GM23338 (cell line): ENCODE data around the gene TIMM44. TPM values are rescaled to one million over a fixed set of nuclear protein-coding genes. Genes with fewer than 3 reads are reported as not detected.
A peak's percentile ranks its signal among the peaks of the same experiment; 100 is the strongest.

ENCODE experiments used
- ATAC-seq: fragments of 200-7000 bp; cut with Tn5 transposase; 3 replicates; pipeline ENCODE4 v1.9.1; 2020
- DNase-seq: peaks from one replicate; pipeline ENCODE4 v3.0.0-alpha.2; 2015; ENCODE audit warnings: low spot score
- H2AFZ ChIP-seq: fragments of 200-600 bp; sonication (generic); 2 replicates; pipeline ENCODE4 v1.8.0; 2016; ENCODE audit warnings: antibody characterized with exemption, mild to moderate bottlenecking, moderate library complexity
- H3F3A ChIP-seq: fragments of 200-600 bp; sonication (generic); replicated peaks from 2 replicates; pipeline ENCODE4 v1.8.0; 2017; ENCODE audit warnings: antibody characterized with exemption, mixed run types, low read depth
- H3K27ac ChIP-seq: fragments of 200-600 bp; sonication (generic); 2 replicates; pipeline ENCODE4 v1.6.1; 2016; ENCODE audit warnings: low read depth
- H3K27me3 ChIP-seq: fragments of 200-600 bp; sonication (generic); 2 replicates; pipeline ENCODE4 v1.8.0; 2016; ENCODE audit warnings: mild to moderate bottlenecking, mixed run types, moderate library complexity; ENCODE audit not compliant: insufficient read depth
- H3K36me3 ChIP-seq: fragments of 200-600 bp; sonication (generic); 2 replicates; pipeline ENCODE4 v1.8.0; 2016; ENCODE audit warnings: mild to moderate bottlenecking; ENCODE audit not compliant: insufficient read depth
- H3K4me1 ChIP-seq: fragments of 200-600 bp; sonication (generic); 2 replicates; pipeline ENCODE4 v1.8.0; 2016; ENCODE audit warnings: mild to moderate bottlenecking, moderate library complexity; ENCODE audit not compliant: insufficient read depth
- H3K4me2 ChIP-seq: fragments of 200-600 bp; sonication (generic); 2 replicates; pipeline ENCODE4 v1.7.1; 2017; ENCODE audit warnings: mixed run types
- H3K4me3 ChIP-seq: fragments of 200-600 bp; sonication (generic); 2 replicates; pipeline ENCODE4 v1.6.1; 2016; ENCODE audit warnings: mixed run types
- H3K79me2 ChIP-seq: fragments of 200-600 bp; sonication (generic); replicated peaks from 2 replicates; pipeline ENCODE4 v1.8.0; 2017; ENCODE audit warnings: mild to moderate bottlenecking; ENCODE audit not compliant: insufficient read depth
- H3K9me2 ChIP-seq: fragments of 200-600 bp; sonication (generic); 2 replicates; pipeline ENCODE4 v1.8.0; 2017; ENCODE audit not compliant: insufficient read depth
- H4K20me1 ChIP-seq: fragments of 200-600 bp; sonication (generic); replicated peaks from 2 replicates; pipeline ENCODE4 v1.8.0; 2017; ENCODE audit warnings: mild to moderate bottlenecking; ENCODE audit not compliant: insufficient read depth
- H3K27ac Mint-ChIP-seq: 2 replicates; pipeline ENCODE4 v1.8.0; 2020; ENCODE audit warnings: inconsistent platforms, mild to moderate bottlenecking, moderate library complexity, mixed read lengths
- H3K27me3 Mint-ChIP-seq: 3 replicates; pipeline ENCODE4 v1.8.0; 2022; ENCODE audit warnings: low read depth, mild to moderate bottlenecking, moderate library complexity, mixed read lengths, inconsistent platforms; ENCODE audit not compliant: insufficient read depth, poor library complexity
- H3K36me3 Mint-ChIP-seq: 3 replicates; pipeline ENCODE4 v1.8.0; 2021; ENCODE audit warnings: low read depth, mild to moderate bottlenecking, inconsistent platforms, moderate library complexity, mixed read lengths
- H3K4me1 Mint-ChIP-seq: 3 replicates; pipeline ENCODE4 v1.8.0; 2020; ENCODE audit warnings: mild to moderate bottlenecking, inconsistent platforms, mixed read lengths
- H3K4me3 Mint-ChIP-seq: 3 replicates; pipeline ENCODE4 v1.8.0; 2021; ENCODE audit warnings: moderate library complexity, mild to moderate bottlenecking, inconsistent platforms, mixed read lengths
- H3K9me3 Mint-ChIP-seq: 3 replicates; pipeline ENCODE4 v1.8.0; 2020; ENCODE audit warnings: moderate library complexity, mild to moderate bottlenecking, inconsistent platforms, mixed read lengths
- CREB1 ChIP-seq: fragments of 250-450 bp; sonication (Bioruptor Pico); IDR thresholded peaks from 2 replicates; pipeline ENCODE4 v1.5.0; 2020; ENCODE audit warnings: low read depth, mild to moderate bottlenecking, moderate library complexity
- CTCF ChIP-seq, 2 experiments: fragments of 200-600 bp in 1 of 2; sonication (generic) in 1 of 2; conservative IDR thresholded peaks; 2 replicates each; pipeline versions ENCODE4 v1.5.1 to v1.6.1; 2016 to 2017; ENCODE audit warnings: antibody characterized with exemption in 2 of 2, low read depth in 2 of 2, mild to moderate bottlenecking in 2 of 2, moderate library complexity in 1 of 2
- ETS1 ChIP-seq: IDR thresholded peaks from 2 replicates; pipeline ENCODE4 v1.6.1; 2016; ENCODE audit warnings: antibody characterized with exemption
- EZH2 ChIP-seq: fragments of 200-600 bp; sonication (generic); IDR thresholded peaks from one replicate; pipeline ENCODE4 v1.8.0; 2017; ENCODE audit warnings: antibody characterized with exemption, mild to moderate bottlenecking, low read depth; ENCODE audit not compliant: unreplicated experiment
- EZH2phosphoT487 ChIP-seq: fragments of 200-600 bp; sonication (generic); IDR thresholded peaks from one replicate; pipeline ENCODE4 v1.8.1; 2018; ENCODE audit warnings: antibody characterized with exemption; ENCODE audit not compliant: unreplicated experiment
- JUNB ChIP-seq: IDR thresholded peaks from one replicate; pipeline ENCODE4 v1.6.1; 2016; ENCODE audit warnings: antibody characterized with exemption; ENCODE audit not compliant: unreplicated experiment
- NANOG ChIP-seq: IDR thresholded peaks from 2 replicates; pipeline ENCODE4 v1.6.1; 2016; ENCODE audit warnings: antibody characterized with exemption, borderline replicate concordance
- POLR2AphosphoS5 ChIP-seq: IDR thresholded peaks from 2 replicates; pipeline ENCODE4 v1.6.1; 2016; ENCODE audit warnings: antibody characterized with exemption, low read depth
- STAT1 ChIP-seq: IDR thresholded peaks from one replicate; pipeline ENCODE4 v1.6.1; 2016; ENCODE audit warnings: antibody characterized with exemption; ENCODE audit not compliant: unreplicated experiment
- ZNF114 ChIP-seq: fragments of 250-450 bp; sonication (Bioruptor Pico); IDR thresholded peaks from 2 replicates; pipeline ENCODE4 v1.5.0; 2020; ENCODE audit warnings: mild to moderate bottlenecking, moderate library complexity
- ZNF331 ChIP-seq: fragments of 250-450 bp; sonication (Bioruptor Pico); IDR thresholded peaks from 2 replicates; pipeline ENCODE4 v1.5.0; 2020; ENCODE audit warnings: low read depth, mild to moderate bottlenecking, moderate library complexity
- polyA plus RNA-seq: library from polyadenylated mRNA; unstranded; fragments of >200 nt; fragmentation: Nextera tagmentation; extraction: Ambion mirVana; gene quantifications from 2 replicates; pipeline ENCODE4 v1.2.1, GENCODE V29; 2016
- total RNA-seq: library from RNA; depleted of rRNA; stranded (reverse); fragments of >200 nt; shearing (Covaris generic); gene quantifications from 2 replicates; pipeline ENCODE4 v1.2.3, GENCODE V29; 2014
- TF ChIP-seq, protein P1 (sequence below): IDR thresholded peaks from one replicate; pipeline ENCODE4 v1.6.1; 2018; ENCODE audit warnings: antibody characterized with exemption; ENCODE audit not compliant: unreplicated experiment

Gene TIMM44
- total and polyA plus RNA-seq, 2 experiments from 2014 or later: 125 to 128 TPM

GRCh38 chr19:7919610-7920518 lies 23.6 kb downstream of the TIMM44 start, which contains the start of gene SNAPC2:
Gene SNAPC2, plus strand, starts transcription at chr19:7920338. Its CDS starts 29 bp downstream, at chr19:7920367.
- Histone ChIP-seq H3K4me2 (peak within 1 kb of the TSS; percentile 91), H3K36me3 (no peaks in the 10 kb centered on the region), H3K4me1 (no peaks in the 10 kb centered on the region; the same call in 1 of the 2 replicates), H2AFZ (peak within 1 kb of the TSS; percentile 90; the same call in 1 of the 2 replicates), H4K20me1 (peaks cover 9% of the 10 kb centered on the region; the same call in 1 of the 2 replicates), H3K27ac (peak within 1 kb of the TSS; percentile 69; the same call in 1 of the 2 replicates), H3K79me2 (no peaks in the 10 kb centered on the region), H3K9me2 (no peaks in the 10 kb centered on the region), H3K27me3 (peaks cover 44% of the 10 kb centered on the region), H3F3A (peaks cover 29% of the 10 kb centered on the region), H3K4me3 (peak within 1 kb of the TSS; percentile 86)
- ATAC-seq (peak; percentile 25), DNase-seq (peak; percentile 97)
- Mint-ChIP-seq H3K27me3 (peaks cover 49% of the 10 kb centered on the region), H3K36me3 (peaks cover 10% of the 10 kb centered on the region; the same call in 1 of the 3 replicates), H3K4me3 (peak within 1 kb of the TSS; percentile 74), H3K9me3 (peaks cover 2% of the 10 kb centered on the region; the same call in 1 of the 3 replicates), H3K27ac (peak within 1 kb of the TSS; percentile 88), H3K4me1 (peaks cover 15% of the 10 kb centered on the region)
- TF ChIP-seq EZH2phosphoT487: no peak
- peak; percentile 61; the same call in 1 of the 2 replicates for TF ChIP-seq ETS1
- peak; percentile 88 for TF ChIP-seq POLR2AphosphoS5

DNA sequence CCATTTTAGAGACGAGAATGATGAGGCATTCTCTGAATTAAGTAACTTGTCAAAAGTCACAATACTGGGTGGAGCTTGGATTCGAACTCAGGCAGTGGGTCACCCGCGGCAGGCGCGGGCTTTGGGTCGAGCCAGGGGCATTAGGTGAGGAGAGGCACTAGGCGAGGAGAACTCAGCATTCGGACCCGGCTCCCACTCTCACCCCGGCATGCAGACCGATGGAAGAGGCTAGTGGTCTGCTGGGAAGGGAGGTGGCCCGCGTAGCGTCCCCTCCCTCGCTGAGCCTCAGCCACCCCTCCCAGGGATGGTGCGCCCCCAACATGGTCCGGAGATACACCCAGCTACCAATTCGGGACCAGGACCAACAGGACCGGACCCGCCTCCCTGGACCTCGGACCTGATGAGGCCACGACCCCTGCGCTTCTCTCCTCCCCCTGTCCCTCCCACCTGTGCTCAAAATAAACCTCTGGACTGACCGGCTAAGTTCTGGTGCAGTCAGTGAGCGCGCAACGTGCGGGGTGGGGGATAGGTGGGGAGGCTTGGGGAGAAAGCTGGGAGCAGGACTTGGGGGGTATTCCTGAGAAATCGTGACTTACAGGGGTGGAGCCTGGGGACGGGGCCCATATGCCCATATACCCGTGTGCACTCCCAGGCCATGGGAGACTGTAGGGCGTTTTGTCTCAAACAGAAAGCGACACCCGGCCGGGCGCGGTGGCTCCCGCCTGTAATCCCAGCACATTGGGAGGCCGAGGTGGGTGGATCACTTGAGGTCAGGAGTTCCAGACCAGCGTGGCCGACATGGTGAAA lies 24.6 kb downstream of the TIMM44 start:
- Mint-ChIP-seq H3K4me3 (peak overlapping the region; percentile 74; the same call in 2 of the 3 replicates), H3K27ac (no peak overlapping the region), H3K36me3 (peaks cover 10% of the 10 kb centered on the region; the same call in 1 of the 3 replicates), H3K9me3 (peaks cover 2% of the 10 kb centered on the region; the same call in 1 of the 3 replicates), H3K27me3 (peaks cover 51% of the 10 kb centered on the region), H3K4me1 (peaks cover 15% of the 10 kb centered on the region)
- Histone ChIP-seq H2AFZ (no peak overlapping the region), H3K4me3 (peak overlapping the region; percentile 64; the same call in 1 of the 2 replicates), H4K20me1 (peaks cover 9% of the 10 kb centered on the region; the same call in 1 of the 2 replicates), H3K4me2 (peak overlapping the region; percentile 91), H3K9me2 (no peaks in the 10 kb centered on the region), H3K36me3 (no peaks in the 10 kb centered on the region), H3K79me2 (no peaks in the 10 kb centered on the region), H3K27me3 (peaks cover 55% of the 10 kb centered on the region), H3K27ac (no peak overlapping the region), H3K4me1 (no peaks in the 10 kb centered on the region; the same call in 1 of the 2 replicates), H3F3A (peaks cover 26% of the 10 kb centered on the region)
- ATAC-seq: no peak
- no peak for DNase-seq
- TF ChIP-seq JUNB (no peak), NANOG (no peak), ZNF331 (CRISPR knock-in tag) (no peak), EZH2phosphoT487 (no peak), STAT1 (no peak), CREB1 (no peak), EZH2 (no peak), ZNF114 (no peak), POLR2AphosphoS5 (no peak), CTCF (conservative IDR thresholded peaks at IDR 0.05; ENCODE audit: low read depth in 2 of 2) (no peak), ETS1 (no peak)
- TF ChIP-seq, protein P1, sequence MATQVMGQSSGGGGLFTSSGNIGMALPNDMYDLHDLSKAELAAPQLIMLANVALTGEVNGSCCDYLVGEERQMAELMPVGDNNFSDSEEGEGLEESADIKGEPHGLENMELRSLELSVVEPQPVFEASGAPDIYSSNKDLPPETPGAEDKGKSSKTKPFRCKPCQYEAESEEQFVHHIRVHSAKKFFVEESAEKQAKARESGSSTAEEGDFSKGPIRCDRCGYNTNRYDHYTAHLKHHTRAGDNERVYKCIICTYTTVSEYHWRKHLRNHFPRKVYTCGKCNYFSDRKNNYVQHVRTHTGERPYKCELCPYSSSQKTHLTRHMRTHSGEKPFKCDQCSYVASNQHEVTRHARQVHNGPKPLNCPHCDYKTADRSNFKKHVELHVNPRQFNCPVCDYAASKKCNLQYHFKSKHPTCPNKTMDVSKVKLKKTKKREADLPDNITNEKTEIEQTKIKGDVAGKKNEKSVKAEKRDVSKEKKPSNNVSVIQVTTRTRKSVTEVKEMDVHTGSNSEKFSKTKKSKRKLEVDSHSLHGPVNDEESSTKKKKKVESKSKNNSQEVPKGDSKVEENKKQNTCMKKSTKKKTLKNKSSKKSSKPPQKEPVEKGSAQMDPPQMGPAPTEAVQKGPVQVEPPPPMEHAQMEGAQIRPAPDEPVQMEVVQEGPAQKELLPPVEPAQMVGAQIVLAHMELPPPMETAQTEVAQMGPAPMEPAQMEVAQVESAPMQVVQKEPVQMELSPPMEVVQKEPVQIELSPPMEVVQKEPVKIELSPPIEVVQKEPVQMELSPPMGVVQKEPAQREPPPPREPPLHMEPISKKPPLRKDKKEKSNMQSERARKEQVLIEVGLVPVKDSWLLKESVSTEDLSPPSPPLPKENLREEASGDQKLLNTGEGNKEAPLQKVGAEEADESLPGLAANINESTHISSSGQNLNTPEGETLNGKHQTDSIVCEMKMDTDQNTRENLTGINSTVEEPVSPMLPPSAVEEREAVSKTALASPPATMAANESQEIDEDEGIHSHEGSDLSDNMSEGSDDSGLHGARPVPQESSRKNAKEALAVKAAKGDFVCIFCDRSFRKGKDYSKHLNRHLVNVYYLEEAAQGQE: no peak
